GM19395 (cell line): ENCODE measurements around the gene BCKDHA.
"Not testable (repeated sequence)": the region's sequence is repeated elsewhere in the genome, so short reads cannot be mapped to it uniquely, and the experiment has no call there.

Experiments used
- ATAC-seq: cut with Tn5 transposase; IDR thresholded peaks from one replicate; pipeline ENCODE4 v1.9.1; 2021; ENCODE audit warnings: mild to moderate bottlenecking, moderate library complexity; ENCODE audit not compliant: unreplicated experiment

BCKDHA gene

DNA sequence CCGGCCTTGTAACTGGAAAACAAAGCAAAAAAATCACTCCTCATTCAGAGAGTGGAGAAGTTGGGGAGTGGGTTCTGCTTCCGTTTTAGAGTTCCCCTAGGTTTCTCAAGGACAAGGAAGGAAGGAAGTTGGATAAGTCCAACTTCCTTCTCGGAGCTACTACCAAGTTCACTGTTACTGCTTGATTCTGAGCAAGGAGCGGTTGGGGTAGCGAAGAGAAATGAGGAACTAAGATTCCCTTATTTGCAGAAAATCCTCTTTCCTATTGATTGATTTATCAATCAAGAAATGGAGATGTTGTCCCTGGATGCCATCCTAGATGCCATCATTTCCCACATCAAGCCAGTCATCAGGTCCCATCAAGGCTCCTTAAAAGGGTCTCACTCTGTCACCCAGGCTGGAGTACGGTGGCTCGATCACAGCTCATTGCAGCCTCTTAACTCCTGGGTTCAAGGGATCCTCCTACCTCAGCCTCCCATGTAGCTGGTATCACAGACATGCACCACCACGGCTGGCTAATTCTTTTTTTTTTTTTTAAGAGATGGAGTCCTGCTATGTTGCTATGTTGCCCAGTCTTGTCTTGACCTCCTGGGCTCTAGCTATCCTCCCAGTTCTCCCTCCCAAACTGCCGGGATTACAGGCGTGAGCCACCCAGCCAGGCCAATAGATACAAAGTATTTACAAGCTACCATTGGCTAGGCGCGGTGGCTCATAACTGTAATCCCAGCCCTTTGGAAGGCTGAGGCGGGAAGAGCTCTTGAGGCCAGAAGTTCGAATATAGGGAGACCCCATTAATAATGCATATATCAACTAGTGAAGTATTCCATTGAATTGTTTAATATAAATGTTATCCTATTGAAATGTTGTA is 32.9 kb upstream of the BCKDHA start:
- no peak for ATAC-seq

DNA sequence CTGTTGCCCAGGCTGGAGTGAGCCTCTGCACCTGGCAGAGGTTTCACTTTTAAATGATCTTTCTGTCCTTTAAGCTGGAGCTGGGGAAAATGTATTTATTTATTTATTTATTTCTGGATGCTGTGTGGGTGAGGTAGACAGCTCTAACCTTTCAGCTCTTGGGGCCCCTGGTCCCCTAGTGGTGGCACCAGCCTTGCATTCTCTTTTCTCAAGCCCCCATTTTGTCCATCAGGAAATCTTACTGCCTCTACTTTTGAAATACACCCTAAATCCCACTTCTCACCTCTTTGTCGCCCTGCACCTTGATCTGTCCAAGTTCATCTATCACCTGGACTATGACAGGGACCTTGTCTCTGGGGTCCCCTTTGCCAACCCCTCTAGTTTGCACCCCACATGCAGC is 31.5 kb upstream of the BCKDHA start:
- ATAC-seq: no peak

DNA sequence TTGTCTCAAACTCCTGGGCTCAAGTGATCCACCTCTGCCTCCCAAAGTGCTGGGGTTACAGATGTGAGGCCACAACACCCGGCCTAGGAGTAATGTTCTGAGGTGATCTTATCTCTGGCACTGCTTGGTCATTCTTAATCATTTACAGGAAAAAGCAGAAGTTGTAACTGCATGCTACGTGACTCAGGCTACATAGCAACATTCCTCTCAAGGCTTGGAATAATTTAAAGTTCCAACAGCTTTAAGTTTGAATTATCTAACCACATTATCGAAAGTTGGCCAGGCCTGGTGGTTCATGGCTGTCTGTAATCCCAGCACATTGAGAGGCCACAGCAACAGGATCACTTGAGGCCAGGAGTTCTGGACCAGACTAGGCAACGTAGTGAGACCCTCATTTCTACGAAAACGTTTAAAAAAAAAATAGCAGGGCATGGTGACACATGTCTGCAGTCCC is 29.7 kb upstream of the BCKDHA start:
- ATAC-seq: no peak

DNA sequence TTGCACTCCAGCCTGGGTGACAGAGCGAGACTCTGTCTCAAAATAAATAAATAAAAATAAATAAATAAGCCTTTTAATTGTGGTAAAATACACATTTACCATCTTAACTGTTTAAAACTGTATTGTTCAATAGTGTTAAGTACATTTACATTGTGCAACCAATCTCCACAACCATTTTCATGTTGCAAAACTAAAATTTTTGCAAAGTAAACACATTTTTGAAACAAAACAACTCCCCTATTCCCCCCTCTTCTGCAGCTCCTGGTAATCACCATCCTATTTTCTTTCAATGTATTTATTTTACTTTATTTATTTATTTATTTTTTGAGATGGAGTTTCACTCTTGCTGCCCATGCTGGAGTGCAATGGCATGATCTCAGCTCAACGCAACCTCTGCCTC is 27.8 kb upstream of the BCKDHA start:
- no peak for ATAC-seq

DNA sequence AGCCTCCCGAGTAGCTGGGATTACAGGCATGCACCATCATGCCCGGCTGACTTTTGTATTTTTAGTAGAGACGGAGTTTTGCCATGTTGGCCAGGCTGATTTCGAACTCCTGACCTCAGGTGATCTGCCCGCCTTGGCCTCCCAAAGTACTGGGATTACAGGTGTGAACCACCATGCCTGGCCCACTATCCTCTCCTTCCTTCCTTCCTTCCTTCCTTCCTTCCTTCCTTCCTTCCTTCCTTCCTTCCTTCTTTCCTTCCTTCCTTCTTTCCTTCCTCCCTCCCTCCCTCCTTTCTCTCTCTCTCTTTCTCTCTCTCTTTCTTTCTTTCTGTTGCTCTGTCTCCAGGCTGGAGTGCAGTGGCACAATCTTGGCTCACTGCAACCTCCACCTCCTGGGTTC is 26.5 kb upstream of the BCKDHA start:
- ATAC-seq: not testable (repeated sequence)

DNA sequence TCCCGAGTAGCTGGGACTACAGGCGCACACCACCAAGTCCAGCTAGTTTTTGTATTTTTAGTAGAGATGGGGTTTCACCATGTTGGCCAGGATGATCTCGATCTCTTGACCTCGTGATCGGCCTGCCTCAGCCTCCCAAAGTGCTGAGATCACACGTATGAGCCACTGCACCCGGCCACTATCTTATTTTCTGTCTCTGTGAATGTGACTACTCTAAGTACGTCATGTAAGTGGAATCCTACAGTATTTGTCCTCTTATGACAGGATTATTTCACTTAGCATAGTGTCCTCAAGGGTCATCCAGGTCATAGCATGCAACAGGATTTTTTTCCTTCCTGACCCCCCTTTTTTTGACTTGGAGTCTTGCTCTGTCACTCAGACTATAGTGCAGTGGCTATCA is 26.1 kb upstream of the BCKDHA start:
- no peak for ATAC-seq

DNA sequence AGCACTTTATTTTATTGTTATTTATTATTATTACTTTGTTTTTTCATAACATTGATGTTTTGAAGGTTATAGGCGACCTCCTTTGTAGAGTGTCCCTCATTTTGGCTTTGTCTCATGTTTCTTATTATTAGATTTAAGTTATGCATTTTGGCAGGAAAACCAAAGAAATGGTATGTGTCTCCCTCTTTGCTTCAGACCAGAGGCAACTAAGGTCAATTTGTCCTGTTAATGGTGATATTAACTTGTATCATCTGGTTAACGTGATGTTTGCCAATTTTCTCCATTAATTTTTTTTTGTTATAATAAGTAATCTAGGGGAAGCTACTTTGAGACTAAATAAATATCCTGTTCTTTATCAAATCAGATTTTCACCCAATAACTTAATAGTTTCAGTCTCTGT is 25.1 kb upstream of the BCKDHA start:
- no peak for ATAC-seq

DNA sequence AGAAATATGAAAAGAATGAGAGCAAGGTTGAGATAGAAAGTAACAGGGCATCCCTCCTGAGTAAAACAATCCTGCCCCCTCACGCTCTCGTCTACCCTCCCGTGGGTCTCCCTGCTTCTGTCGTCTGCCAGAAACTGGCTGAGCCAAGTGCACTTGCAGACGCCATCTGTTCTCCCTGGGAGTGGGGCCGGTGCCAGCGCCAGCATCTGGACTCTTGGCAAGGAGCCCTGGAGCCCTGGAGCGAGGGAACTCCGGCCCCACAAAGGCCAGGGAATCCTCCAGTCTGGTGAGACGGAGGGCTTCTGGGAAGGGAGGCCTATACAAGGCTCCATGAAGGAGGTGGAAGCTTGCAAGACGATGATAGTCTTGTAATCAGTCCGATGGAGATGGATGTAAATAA is 23.6 kb upstream of the BCKDHA start:
- ATAC-seq: no peak

DNA sequence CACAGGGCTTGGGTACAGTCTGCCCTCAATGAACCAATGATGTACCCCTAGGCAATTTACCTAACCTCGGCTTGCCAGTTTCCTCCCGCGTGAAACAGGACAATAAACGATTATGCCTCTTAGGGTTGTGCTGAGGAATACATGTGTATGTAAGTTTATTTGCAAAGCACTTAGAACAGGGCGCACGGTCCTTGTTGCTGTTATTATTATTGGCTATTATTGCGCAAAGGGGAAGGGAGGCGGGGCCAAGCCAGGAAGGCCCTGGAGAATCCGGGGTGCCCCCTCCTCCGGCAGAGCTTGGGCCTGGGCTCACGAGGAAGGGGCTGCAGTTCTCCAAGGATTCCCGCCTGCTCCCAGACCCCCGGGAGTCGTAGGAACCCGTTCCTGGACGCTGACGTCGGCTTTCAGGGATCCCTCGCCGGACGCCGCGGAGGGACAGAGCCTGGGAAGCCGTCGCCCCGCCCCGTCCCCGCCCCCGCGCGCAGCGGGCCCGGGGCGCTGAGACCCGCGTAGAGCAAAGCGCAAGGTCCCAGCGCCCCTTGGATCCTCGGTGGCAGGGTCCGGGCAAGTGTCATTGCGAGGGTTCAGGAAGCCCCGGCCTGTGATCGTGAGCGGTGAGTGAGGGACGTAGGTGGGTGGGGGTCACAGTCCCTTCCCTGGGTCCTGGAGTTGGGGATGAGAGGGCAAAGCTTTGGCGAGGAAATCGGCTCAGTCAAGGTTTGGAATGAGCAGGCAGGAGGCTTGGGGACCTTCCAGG is 21.2 kb upstream of the BCKDHA start, which contains the start of gene TMEM91:
Gene TMEM91, plus strand, starts transcription at position 293 of the 757 bp plus-strand sequence. CDS start 1,777 bp downstream, outside the sequence.
- no peak for ATAC-seq

DNA sequence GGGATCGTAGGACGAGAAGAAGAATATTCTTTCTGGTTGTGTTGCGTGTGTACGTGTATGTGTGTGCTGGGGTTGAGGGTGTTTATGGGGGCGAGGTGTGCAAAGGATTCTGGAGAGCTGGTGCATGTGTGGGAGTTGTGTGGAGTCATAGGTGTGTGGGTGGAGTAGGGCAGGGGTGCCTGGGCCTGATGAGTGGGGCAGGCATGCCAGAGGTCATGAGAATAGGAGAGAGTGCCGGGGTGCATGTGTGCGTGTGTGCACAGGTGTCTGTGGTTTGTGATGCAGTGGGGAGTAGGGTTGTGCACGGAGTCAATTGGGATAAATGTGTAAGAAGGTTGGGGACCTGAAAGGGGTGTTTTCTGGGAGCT is 20.6 kb upstream of the BCKDHA start:
- ATAC-seq: no peak

DNA sequence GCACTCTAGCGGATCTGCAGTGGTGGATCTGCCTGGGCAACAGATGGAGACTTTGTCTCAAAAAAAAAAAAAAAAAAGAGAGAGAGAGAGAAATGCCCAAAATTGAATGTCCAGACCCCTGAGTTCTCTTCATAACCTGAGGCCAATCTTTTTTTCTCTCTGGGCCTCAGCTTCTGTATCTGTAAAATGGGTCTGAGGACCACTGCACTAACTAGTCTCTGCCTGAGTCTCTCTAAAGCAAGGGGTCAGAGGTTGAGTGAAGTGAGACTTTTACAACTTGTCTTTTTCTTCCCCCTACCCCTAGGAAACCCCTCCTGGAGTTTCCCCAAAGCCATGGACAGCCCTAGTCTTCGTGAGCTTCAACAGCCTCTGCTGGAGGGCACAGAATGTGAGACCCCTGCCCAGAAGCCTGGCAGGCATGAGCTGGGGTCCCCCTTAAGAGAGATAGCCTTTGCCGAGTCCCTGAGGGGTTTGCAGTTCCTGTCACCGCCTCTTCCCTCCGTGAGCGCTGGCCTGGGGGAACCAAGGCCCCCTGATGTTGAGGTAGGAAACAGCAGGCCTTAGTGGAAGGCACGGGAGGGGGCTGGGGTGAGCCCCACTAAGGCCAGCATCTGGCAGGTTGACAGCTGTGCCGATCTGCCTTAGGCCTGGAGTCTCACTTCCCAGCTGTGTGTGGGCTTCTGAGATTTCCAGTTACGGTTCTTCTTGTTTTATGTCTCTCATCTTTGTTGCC is 19.5 kb upstream of the BCKDHA start:
- peak; percentile 79 for ATAC-seq

DNA sequence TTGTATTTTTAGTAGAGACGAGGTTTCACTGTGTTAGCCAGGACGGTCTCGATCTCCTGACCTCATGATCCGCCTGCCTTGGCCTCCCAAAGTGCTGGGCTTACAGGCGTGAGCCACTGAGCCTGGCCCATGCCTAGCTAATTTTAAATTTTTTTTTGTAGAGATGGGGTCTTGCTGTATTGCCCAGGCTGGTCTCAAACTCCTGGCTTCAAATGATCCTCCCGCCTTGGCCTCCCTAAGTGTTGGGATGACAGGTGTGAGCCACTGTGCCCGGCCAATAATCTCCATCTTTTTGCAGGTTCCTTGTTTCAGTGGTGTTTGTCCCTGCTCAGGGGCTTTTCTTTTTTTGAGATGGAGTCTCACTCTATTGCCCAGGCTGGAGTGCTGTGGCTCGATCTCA is 16.1 kb upstream of the BCKDHA start:
- not testable (repeated sequence) for ATAC-seq

DNA sequence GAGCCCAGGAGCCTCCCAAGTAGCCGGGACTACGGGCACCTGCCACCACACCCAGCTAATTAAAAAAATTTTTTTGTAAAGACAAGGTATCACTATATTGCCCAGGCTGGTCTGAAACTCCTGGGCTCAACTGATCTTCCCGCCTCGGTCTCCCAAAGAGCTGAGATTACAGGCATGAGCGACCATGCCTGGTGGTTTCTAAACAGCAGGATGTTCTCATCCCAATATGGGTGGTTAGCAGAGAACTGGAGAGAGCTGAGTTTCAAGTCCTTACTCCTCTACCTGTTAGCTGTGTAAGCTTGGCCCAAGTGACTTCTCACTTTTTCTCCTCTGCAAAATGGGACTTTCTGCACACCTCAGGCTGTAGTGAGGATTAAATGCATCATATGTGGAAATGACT is 13.3 kb upstream of the BCKDHA start:
- no peak for ATAC-seq

DNA sequence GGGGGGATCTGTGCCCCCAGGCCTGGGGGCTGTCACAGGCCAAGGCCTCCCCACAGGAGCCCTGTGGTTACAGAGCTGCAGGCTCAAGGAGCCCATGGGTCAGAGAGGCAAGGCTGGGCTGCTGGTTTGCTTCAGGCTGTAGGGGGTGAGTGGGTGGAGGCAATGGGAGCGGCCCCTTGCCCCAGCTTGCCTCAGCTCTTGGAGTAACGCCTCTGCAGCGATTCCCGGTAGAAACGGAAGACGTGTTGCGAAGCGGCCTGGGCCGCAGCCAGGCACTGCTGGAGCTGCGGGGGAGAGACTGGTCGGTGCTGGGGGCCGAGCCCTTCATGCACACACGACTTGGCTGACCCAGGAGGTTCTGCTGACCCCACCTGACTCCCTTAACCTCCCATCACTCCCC is 11.2 kb upstream of the BCKDHA start:
- no peak for ATAC-seq

DNA sequence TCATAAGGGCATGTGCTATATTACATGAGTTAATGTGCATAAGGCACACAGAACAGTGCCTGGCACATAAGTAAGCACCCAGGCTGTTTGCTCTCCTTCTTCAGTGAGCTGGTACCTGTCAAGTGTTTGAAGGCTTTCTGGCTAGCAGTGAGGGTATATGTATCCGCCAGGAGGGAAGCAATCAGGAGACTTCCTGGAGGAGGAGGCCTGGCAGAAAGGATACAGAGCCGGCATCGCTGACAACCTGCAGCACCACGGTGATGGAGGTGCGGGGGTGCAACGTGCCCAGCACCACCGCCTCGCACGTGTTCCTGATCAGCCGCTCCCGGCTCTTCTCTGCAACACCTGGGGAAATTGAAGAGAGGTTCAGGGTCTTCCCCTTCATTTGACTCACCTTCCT is 6.0 kb upstream of the BCKDHA start:
- no peak for ATAC-seq

DNA sequence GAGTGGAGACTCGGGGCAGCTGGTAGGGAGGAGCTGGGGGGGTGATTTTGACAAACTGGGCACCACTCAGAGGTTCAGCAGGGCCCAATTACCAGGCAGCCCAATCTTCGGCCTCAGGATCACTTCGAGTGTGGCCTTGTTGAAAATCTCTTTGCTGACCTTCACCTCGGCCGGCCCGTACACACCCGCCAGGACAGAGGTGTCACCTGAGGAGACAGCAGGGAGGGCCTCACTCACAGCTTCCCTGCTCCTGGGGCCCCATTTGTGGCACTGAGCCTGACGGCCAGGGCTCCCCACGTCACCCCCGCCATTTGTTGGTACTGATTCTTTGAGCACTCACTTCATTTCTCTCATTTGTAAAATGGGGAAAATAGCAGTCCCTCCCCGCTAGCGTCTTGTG is 4.8 kb upstream of the BCKDHA start:
- no peak for ATAC-seq

DNA sequence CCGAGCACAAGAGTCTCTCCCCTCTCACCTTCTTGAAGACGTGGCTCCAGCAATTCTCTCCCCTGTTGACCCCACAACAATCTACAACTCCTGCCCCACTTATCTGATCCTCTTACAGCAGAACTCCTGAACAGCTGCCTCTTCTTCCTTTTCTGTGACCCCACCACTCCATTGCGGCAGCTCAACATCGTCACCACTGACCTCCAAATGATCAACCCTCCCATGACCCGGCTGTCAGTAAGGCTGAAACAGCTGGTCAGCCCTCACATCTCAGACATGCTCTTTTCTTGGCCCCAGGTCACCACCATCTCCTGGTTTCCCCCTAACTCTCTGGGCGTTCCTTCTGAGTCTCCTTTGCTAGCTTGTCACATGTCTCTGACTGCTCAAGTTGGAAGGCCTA is 2.3 kb upstream of the BCKDHA start:
- no peak for ATAC-seq

DNA sequence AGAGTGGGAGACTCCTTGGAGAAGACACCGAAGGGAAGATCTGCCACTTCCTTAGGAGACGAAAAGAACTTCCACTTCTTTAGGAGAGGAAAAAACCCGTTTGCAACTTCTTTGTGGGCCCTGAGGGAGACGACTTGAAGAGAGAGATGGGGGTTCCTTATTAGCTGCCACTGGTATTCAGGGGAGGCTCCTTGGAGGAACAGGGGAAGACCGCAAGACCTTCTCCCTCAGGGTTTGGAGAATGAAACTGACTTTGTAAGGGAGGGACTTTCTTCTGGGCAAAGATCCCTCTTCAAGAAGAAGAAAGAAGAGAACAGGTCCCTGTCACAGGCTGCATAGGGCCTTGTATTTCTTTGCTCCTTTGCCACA is 416 bp downstream of the BCKDHA start:
- no peak for ATAC-seq

DNA sequence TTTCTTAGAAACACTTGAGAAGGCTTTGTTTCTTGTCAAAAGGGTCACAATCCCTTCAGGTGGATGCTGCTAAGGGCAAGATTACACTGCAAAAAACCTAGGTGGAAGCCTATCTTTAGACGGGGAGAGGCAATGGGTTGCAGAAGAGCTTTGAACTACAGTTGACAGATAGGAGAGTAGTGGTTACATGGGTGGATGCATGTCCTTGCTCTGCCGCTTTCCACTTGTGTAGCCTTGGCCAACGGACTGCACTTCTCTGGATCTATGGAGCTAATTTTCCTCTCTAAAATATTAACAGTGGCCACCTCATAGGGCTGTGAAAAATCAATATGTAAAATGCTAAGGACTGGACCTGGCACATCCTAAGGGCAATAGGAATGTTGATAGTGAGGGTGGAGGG is 980 bp downstream of the BCKDHA start:
- ATAC-seq: no peak

DNA sequence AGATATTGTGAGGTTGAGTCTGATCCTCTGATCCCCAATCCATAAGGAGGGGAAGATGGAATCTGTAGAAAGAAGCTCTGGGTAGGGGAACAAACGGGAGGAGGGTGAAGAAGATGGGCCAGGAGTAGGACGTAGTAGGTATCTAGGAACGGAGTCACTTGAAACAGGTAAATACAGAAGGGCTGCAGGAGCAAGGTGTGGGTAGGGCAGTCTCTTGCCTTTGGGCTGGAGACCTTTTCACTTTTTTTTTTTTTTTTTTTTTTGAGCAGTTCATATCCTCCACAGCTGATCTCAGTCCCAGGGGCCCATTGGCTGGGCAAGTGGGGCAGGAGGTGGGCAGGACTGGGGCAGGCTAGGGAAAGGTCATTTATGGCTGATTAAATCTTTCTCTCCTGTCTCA is 1.5 kb downstream of the BCKDHA start:
- no peak for ATAC-seq

DNA sequence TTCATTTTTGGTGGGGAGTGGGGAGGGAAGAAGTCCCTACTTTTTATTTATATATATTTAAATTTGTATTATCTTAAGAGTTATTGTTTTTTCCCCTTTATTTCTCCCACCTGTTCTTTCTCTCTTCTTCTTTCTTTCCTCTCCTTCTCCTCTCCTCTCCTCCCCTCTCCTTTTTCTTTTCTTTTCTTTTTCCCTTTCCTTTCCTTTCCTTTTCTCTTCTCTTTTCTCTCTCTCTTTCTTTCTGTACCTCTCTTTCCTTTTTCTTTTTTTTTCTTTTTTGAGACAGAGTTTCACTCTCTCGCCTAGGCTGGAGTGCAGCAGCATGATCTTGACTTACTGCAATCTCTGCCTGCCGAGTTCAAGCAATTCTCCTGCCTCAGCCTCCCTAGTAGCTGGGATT is 1.9 kb downstream of the BCKDHA start:
- no peak for ATAC-seq

DNA sequence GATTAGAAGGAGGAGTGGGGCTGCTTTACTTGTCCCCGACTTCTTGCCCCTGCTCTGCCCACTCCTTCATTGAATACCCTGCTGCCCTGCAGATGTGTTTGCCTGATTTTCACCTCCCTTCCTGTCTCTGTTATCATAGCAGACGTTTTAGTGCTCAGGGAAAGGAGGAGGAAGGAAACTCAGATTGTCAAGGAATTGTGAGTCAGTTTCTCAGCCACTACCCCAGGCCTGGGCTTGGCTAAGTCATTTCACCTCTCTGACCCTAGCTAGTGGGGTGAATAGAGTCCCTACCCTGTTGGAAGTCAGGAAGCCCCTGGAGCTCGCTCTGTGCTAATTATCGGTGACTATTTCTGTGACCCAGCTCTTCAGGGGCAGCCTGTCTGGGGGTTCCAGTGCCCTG is 3.9 kb downstream of the BCKDHA start:
- no peak for ATAC-seq
